B cell (primary cell): Measurements from ENCODE around the gene SCRN2. TPM values are rescaled to one million over a fixed set of nuclear protein-coding genes. Genes with fewer than 3 reads are reported as not detected.

ENCODE experiments used
- ATAC-seq: fragments of 200-7000 bp; cut with Tn5 transposase; one replicate; pipeline ENCODE4 v1.10.0; 2021; ENCODE audit warnings: low read depth, mild to moderate bottlenecking, moderate number of reproducible peaks, moderate library complexity
- CTCF ChIA-PET: fragments of 350-600 bp; sonication (Branson Sonifier 250); formaldehyde crosslinking; loops from one replicate; lab custom pipeline; 2021; ENCODE audit warnings: antibody characterized with exemption, inconsistent platforms; lab: Charles Lee
- POLR2A ChIA-PET: fragments of 350-600 bp; sonication (Branson Sonifier 250); formaldehyde crosslinking; loops from one replicate; lab custom pipeline; 2021; ENCODE audit warnings: antibody characterized with exemption; lab: Charles Lee
- DNase-seq: peaks from one replicate; pipeline ENCODE4 v3.0.0; 2013
- H2AFZ ChIP-seq: 2 replicates; pipeline ENCODE4 v1.6.1; 2012; ENCODE audit warnings: mild to moderate bottlenecking, low read depth, low read length; ENCODE audit not compliant: insufficient read depth, poor library complexity, severe bottlenecking
- H3K27ac ChIP-seq, 2 donors: 1 replicate in 1 of 2; 2 replicates in 1 of 2; pipeline ENCODE4 v1.5.1; 2012 to 2013; ENCODE audit warnings: low read length in 2 of 2, mild to moderate bottlenecking in 2 of 2, moderate library complexity in 1 of 2
- H3K27me3 ChIP-seq, 4 experiments: fragments of 200-600 bp in 1 of 4; sonication (generic) in 1 of 4; replicated peaks in 1 of 4; 1 replicate in 2 of 4; 2 replicates in 2 of 4; pipeline versions ENCODE4 v1.6.1 to v1.7.0; 2013 to 2016; ENCODE audit warnings: low read length in 3 of 4, mild to moderate bottlenecking in 2 of 4, mixed read lengths in 1 of 4, moderate library complexity in 1 of 4; ENCODE audit not compliant: insufficient read depth in 4 of 4, control insufficient read depth in 3 of 4; ENCODE audit errors: control extremely low read depth in 1 of 4
- H3K36me3 ChIP-seq, 2 experiments: replicated peaks in 1 of 2; 1 replicate in 1 of 2; 2 replicates in 1 of 2; pipeline versions ENCODE4 v1.6.1 to v1.7.1; 2013; ENCODE audit warnings: low read length in 1 of 2; ENCODE audit not compliant: insufficient read depth in 2 of 2, control insufficient read depth in 1 of 2; ENCODE audit errors: control extremely low read depth in 1 of 2, extremely low read depth in 1 of 2
- H3K4me1 ChIP-seq, 2 donors: fragments of 200-600 bp in 1 of 2; sonication (generic) in 1 of 2; 1 replicate in 1 of 2; 2 replicates in 1 of 2; pipeline versions ENCODE4 v1.5.1 to v1.6.1; 2013 to 2017; ENCODE audit warnings: low read length in 2 of 2; ENCODE audit not compliant: control insufficient read depth in 2 of 2, insufficient read depth in 2 of 2
- H3K4me2 ChIP-seq: replicated peaks from 2 replicates; pipeline ENCODE3; 2012; ENCODE audit warnings: mild to moderate bottlenecking, low read depth, low read length; ENCODE audit not compliant: poor library complexity, severe bottlenecking
- H3K4me3 ChIP-seq, 5 experiments: fragments of 200-600 bp in 1 of 5; sonication (generic) in 1 of 5; 1 replicate in 3 of 5; 2 replicates in 2 of 5; pipeline versions ENCODE4 v1.5.1 to v1.7.0; 2011 to 2016; ENCODE audit warnings: low read length in 4 of 5, mild to moderate bottlenecking in 4 of 5, low read depth in 2 of 5, control low read depth in 1 of 5, moderate library complexity in 1 of 5; ENCODE audit not compliant: insufficient read depth in 1 of 5; ENCODE audit errors: control extremely low read depth in 1 of 5, extremely low read depth in 1 of 5
- H3K79me2 ChIP-seq: fragments of 200-600 bp; sonication (generic); one replicate; pipeline ENCODE4 v1.6.0; 2016; ENCODE audit warnings: low read length; ENCODE audit not compliant: control insufficient read depth, insufficient read depth
- H3K9ac ChIP-seq: fragments of 200-600 bp; sonication (generic); 2 replicates; pipeline ENCODE4 v1.6.1; 2017; ENCODE audit warnings: mild to moderate bottlenecking, low read length, moderate library complexity
- H3K9me3 ChIP-seq, 3 donors: one replicate each; pipeline versions ENCODE4 v1.6.1 to v1.7.1; 2013; ENCODE audit warnings: low read length in 2 of 3; ENCODE audit not compliant: control insufficient read depth in 2 of 3, insufficient read depth in 1 of 3; ENCODE audit errors: control extremely low read depth in 1 of 3
- H4K20me1 ChIP-seq: 2 replicates; pipeline ENCODE4 v1.6.0; 2012; ENCODE audit warnings: mild to moderate bottlenecking, low read length; ENCODE audit not compliant: insufficient read depth, control insufficient read depth, poor library complexity, severe bottlenecking
- H3K27ac Mint-ChIP-seq: one replicate; pipeline ENCODE4 v1.8.0; 2021; ENCODE audit warnings: mixed read lengths
- H3K27me3 Mint-ChIP-seq: one replicate; pipeline ENCODE4 v1.8.0; 2021; ENCODE audit warnings: mixed read lengths
- H3K4me1 Mint-ChIP-seq: one replicate; pipeline ENCODE4 v1.8.0; 2021; ENCODE audit warnings: mixed read lengths
- H3K4me3 Mint-ChIP-seq: one replicate; pipeline ENCODE4 v1.8.0; 2021; ENCODE audit warnings: mixed read lengths
- H3K9me3 Mint-ChIP-seq: one replicate; pipeline ENCODE4 v1.8.0; 2022; ENCODE audit warnings: mixed read lengths; ENCODE audit not compliant: insufficient read depth
- CTCF ChIP-seq: fragments of 200-600 bp; IDR thresholded peaks from one replicate; pipeline ENCODE4 v1.8.0; 2022; ENCODE audit warnings: antibody characterized with exemption, mild to moderate bottlenecking
- EZH2 ChIP-seq: IDR thresholded peaks from 2 replicates; pipeline ENCODE4 v1.6.1; 2012; ENCODE audit warnings: borderline replicate concordance, low read depth, mild to moderate bottlenecking, moderate library complexity, low read length; ENCODE audit not compliant: insufficient read depth, poor library complexity, severe bottlenecking
- WGBS: methylation state at CpG from one replicate; pipeline ENCODE4 v1.1.5; 2013; ENCODE audit warnings: missing lambda C conversion rate; ENCODE audit not compliant: insufficient coverage; 5-methylcytosine and 5-hydroxymethylcytosine counted together
- intact Hi-C: fragments of 100-400 bp; cut with micrococcal nuclease; formaldehyde crosslinking; loops from one replicate; pipeline ENCODE4 v1.10.0; 2022
- polyA plus RNA-seq: library from polyadenylated mRNA; depleted of rRNA; stranded (reverse); fragments of >200 nt; gene quantifications from 2 replicates; pipeline ENCODE4 v1.2.3, GENCODE V29; 2012
- total RNA-seq, 2 donors: library from RNA; stranded (reverse); fragments of 120-200 nt in 1 of 2; gene quantifications; 1 replicate in 1 of 2; 2 replicates in 1 of 2; pipeline versions ENCODE4 v1.2.3 to v1.2.4, GENCODE V29; 2013 to 2022

The SCRN2 gene
- total and polyA plus RNA-seq, 2 donors (not counting 1 experiment from before 2014, with no cell fraction given) = 47.8 to 71.9 TPM

- no peak overlapping the region for H2AFZ ChIP-seq
- no peaks in the 10 kb centered on the region for H3K79me2 ChIP-seq
- H3K4me2 ChIP-seq = peak overlapping the region; percentile 48
- no peaks in the 10 kb centered on the region for H4K20me1 ChIP-seq
- DNase-seq = peak; percentile 46
- Mint-ChIP-seq H3K27me3 (peaks cover 65% of the 10 kb centered on the region), H3K4me1 (peaks cover 27% of the 10 kb centered on the region), H3K4me3 (no peak overlapping the region), H3K9me3 (no peaks in the 10 kb centered on the region), H3K27ac (no peak overlapping the region)
- TF ChIP-seq CTCF = peak; percentile 40
- TF ChIP-seq EZH2 = no peak
- ATAC-seq = no peak
- no peak overlapping the region for H3K27ac ChIP-seq
- H3K9me3 ChIP-seq = peaks cover 0 to 13% (median 0%) of the 10 kb centered on the region in 3 donors
- peaks cover 0 to 86% (median 58%) of the 10 kb centered on the region in 4 experiments for H3K27me3 ChIP-seq
- H3K36me3 ChIP-seq = no peaks in the 10 kb centered on the region
- POLR2A ChIA-PET = no interaction called here
- CTCF ChIA-PET = interaction anchor here (1.3 to 19.9 kb wide), 2 partner anchors 41 to 123 kb away, joined by 3 to 436 read pairs; partner anchors contain the start of genes CDK5RAP3 and SP2
- WGBS = 37% methylated on average over 71 of the region's 71 CpGs
- no peak overlapping the region for H3K9ac ChIP-seq
- H3K4me3 ChIP-seq = no peak overlapping the region
- peaks cover 36 to 47% of the 10 kb centered on the region in 2 donors for H3K4me1 ChIP-seq
- intact Hi-C loops = no loop called here
Measured at GRCh38 chr17:47847341-47848197, 6.5 kb upstream of the SCRN2 start.
